Transverse colon (tissue), 4 donors: Measurements from ENCODE around the gene RPAP3. TPM values are rescaled to one million over a fixed set of nuclear protein-coding genes. Genes with fewer than 3 reads are reported as not detected.

Experiments
- DNase-seq: peaks from one replicate; pipeline ENCODE4 v3.0.0-alpha.2; 2019
- H3K27ac ChIP-seq, 4 donors: fragments of 200-600 bp; sonication (generic); 2 replicates each; pipeline ENCODE4 v1.5.1; 2016 to 2018; ENCODE audit warnings: inconsistent platforms in 4 of 4
- H3K27me3 ChIP-seq: fragments of 200-600 bp; sonication (generic); 2 replicates; pipeline ENCODE4 v1.5.1; 2017; ENCODE audit warnings: inconsistent platforms
- H3K36me3 ChIP-seq, 4 donors: fragments of 200-600 bp; sonication (generic); 2 replicates each; pipeline ENCODE4 v1.5.1; 2017 to 2019; ENCODE audit warnings: inconsistent platforms in 4 of 4
- H3K4me1 ChIP-seq, 4 donors: fragments of 200-600 bp; sonication (generic); 2 replicates each; pipeline ENCODE4 v1.5.1; 2017 to 2020; ENCODE audit warnings: inconsistent platforms in 4 of 4
- H3K4me3 ChIP-seq, 4 donors: fragments of 200-600 bp; sonication (generic); 1 replicate in 1 of 4; 2 replicates in 3 of 4; pipeline versions ENCODE4 v1.5.1 to v1.6.1; 2017 to 2019; ENCODE audit warnings: inconsistent platforms in 4 of 4
- H3K9me3 ChIP-seq, 2 donors: fragments of 200-600 bp; sonication (generic); 2 replicates each; pipeline ENCODE4 v1.5.1; 2017 to 2019; ENCODE audit warnings: inconsistent platforms in 2 of 2
- EP300 ChIP-seq: sonication (generic); formaldehyde crosslinking; IDR thresholded peaks from one replicate; pipeline ENCODE4 v1.6.1; 2017; ENCODE audit warnings: antibody characterized with exemption, low read depth
- POLR2A ChIP-seq: fragments of 450-650 bp; IDR thresholded peaks from one replicate; pipeline ENCODE4 v1.6.1; 2016; ENCODE audit warnings: antibody characterized with exemption, mild to moderate bottlenecking, moderate library complexity
- POLR2AphosphoS5 ChIP-seq, 3 donors: sonication (generic); formaldehyde crosslinking; IDR thresholded peaks; one replicate each; pipeline ENCODE4 v1.6.1; 2016; ENCODE audit warnings: antibody characterized with exemption in 3 of 3
- WGBS, 2 donors: methylation state at CpG; one replicate each; pipeline ENCODE4 v1.1.5; 2018; ENCODE audit warnings: low coverage in 1 of 2; 5-methylcytosine and 5-hydroxymethylcytosine counted together
- in situ Hi-C, 4 donors: fragments of 200-750 bp; cut with MboI; loops; one replicate each; pipeline versions ENCODE4 v1.15.0 to v1.15.1; 2017; ENCODE audit warnings: low sequenced_read_pairs in 3 of 4, low pct_ligation_motif_present in 1 of 4, low pct_unique_long_range_greater_than_20kb in 1 of 4
- intact Hi-C: fragments of 100-400 bp; cut with DNase I; formaldehyde crosslinking; loops from one replicate; pipeline ENCODE4 v1.15.1; 2023; ENCODE audit warnings: low total_unique reads
- total RNA-seq, 4 donors: library from RNA; depleted of rRNA; stranded (reverse); fragments of >200 nt; gene quantifications; one replicate each; pipeline ENCODE4 v1.1.0, GENCODE V29; 2016
- TF ChIP-seq, protein P1 (sequence below), 5 experiments: fragments of 200-600 bp in 3 of 5; fragments of 450-650 bp in 2 of 5; sonication (generic) in 3 of 5; IDR thresholded peaks; 1 replicate in 2 of 5; 2 replicates in 3 of 5; pipeline ENCODE4 v1.5.1; 2016 to 2017; ENCODE audit warnings: antibody characterized with exemption in 5 of 5, inconsistent platforms in 3 of 5, mild to moderate bottlenecking in 2 of 5, moderate library complexity in 1 of 5

Gene RPAP3
- total RNA-seq, 4 donors from 2014 or later, result 8.1 to 16.0 (median 9.3) TPM

DNA sequence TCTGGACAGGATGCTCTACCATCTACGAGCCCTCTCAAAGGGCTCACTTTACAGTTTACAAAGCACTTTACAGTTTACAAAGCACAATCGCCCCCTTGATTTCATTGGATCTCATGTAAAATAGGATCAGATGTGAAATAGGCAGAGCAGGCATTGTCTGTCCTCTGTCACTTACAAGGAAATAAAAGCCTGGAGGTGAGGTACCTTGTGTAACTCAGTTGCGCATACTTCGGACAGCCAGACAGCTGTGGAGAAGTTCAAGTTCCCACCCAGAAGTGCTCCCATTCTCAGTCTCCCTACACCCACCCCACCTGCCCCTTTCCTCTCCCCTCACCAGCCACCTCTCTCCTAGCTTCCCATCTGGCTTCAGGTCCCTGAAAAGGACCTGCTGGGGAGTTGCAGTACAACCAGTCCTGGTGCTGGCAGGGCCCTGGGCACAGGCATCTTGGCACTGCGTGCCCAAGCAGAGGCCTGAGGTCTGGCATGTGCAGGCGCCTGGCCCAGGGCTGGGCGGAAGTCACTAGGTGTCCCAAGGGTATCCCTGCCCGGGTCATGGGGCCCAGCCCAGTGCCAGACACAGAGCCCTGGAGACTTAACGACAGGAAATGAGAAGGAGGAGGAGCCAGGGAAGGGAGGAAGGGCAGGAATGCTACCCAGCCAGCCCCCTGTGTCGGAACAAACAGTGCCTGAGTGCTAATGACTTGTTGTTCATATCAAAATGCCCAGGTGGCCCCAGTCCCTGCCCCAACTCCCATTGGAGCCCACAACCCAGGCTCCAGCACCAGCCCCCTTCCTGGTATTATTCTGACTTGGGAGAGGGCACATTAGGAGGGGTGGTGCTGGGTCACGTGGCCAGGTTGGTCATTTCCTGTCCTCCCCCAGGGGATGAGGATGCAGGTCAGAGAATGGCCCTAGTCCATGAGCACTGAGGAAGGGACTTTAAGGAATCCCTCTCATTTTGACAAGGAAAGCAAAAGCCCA is 47.5 kb upstream of the RPAP3 start:
- peaks cover 20 to 47% (median 39%) of the 10 kb centered on the region in 4 donors for H3K4me1 ChIP-seq
- TF ChIP-seq POLR2AphosphoS5 (IDR thresholded peaks at IDR 0.05), result peak in 1 of 3 donors; percentile 33
- TF ChIP-seq, protein P1, sequence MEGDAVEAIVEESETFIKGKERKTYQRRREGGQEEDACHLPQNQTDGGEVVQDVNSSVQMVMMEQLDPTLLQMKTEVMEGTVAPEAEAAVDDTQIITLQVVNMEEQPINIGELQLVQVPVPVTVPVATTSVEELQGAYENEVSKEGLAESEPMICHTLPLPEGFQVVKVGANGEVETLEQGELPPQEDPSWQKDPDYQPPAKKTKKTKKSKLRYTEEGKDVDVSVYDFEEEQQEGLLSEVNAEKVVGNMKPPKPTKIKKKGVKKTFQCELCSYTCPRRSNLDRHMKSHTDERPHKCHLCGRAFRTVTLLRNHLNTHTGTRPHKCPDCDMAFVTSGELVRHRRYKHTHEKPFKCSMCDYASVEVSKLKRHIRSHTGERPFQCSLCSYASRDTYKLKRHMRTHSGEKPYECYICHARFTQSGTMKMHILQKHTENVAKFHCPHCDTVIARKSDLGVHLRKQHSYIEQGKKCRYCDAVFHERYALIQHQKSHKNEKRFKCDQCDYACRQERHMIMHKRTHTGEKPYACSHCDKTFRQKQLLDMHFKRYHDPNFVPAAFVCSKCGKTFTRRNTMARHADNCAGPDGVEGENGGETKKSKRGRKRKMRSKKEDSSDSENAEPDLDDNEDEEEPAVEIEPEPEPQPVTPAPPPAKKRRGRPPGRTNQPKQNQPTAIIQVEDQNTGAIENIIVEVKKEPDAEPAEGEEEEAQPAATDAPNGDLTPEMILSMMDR (IDR thresholded peaks at IDR 0.05), result no peak
- H3K9me3 ChIP-seq, result no peaks in the 10 kb centered on the region
- intact Hi-C loops, result no loop called here
- no peaks in the 10 kb centered on the region for H3K36me3 ChIP-seq
- no peak overlapping the region for H3K4me3 ChIP-seq
- 47 to 80% methylated on average over 4 to 11 of the region's 11 CpGs for WGBS, 2 donors
- no peaks in the 10 kb centered on the region for H3K27me3 ChIP-seq
- H3K27ac ChIP-seq, result peak overlapping the region; percentile 52 to 82 (median 76)
- DNase-seq, result peak; percentile 76
- in situ Hi-C loops, result no loop called here

- in situ Hi-C loops (no loop called here), intact Hi-C loops (no loop called here)
- Histone ChIP-seq H3K27ac (peak overlapping the region; percentile 52 to 82 (median 76)), H3K4me3 (no peak overlapping the region), H3K27me3 (no peaks in the 10 kb centered on the region), H3K4me1 (peaks cover 17 to 40% (median 34%) of the 10 kb centered on the region in 4 donors), H3K9me3 (no peaks in the 10 kb centered on the region), H3K36me3 (no peaks in the 10 kb centered on the region)
- no peak for TF ChIP-seq EP300
- no peak for TF ChIP-seq POLR2A
- TF ChIP-seq, protein P1 (IDR thresholded peaks at IDR 0.05), result no peak
- no peak for TF ChIP-seq POLR2AphosphoS5 (IDR thresholded peaks at IDR 0.05)
- 87 to 92% methylated on average over 2 to 7 of the region's 7 CpGs for WGBS, 2 donors
- DNase-seq, result no peak
Observed at GRCh38 chr12:47752552-47752951, 46.7 kb upstream of the RPAP3 start.

GRCh38 chr12:47752121-47752520 is 46.3 kb upstream of the RPAP3 start:
- Histone ChIP-seq H3K27me3 (no peaks in the 10 kb centered on the region), H3K4me1 (peaks cover 17 to 38% (median 34%) of the 10 kb centered on the region in 4 donors), H3K36me3 (no peaks in the 10 kb centered on the region), H3K9me3 (no peaks in the 10 kb centered on the region), H3K4me3 (no peak overlapping the region), H3K27ac (peak overlapping the region in 1 of 4 donors; percentile 72)
- 62 to 81% methylated on average over 2 to 4 of the region's 4 CpGs for WGBS, 2 donors
- in situ Hi-C loops, result no loop called here
- intact Hi-C loops, result no loop called here
- TF ChIP-seq, protein P1 (IDR thresholded peaks at IDR 0.05), result no peak
- TF ChIP-seq EP300 (no peak), POLR2AphosphoS5 (IDR thresholded peaks at IDR 0.05) (no peak), POLR2A (no peak)
- DNase-seq, result no peak

DNA sequence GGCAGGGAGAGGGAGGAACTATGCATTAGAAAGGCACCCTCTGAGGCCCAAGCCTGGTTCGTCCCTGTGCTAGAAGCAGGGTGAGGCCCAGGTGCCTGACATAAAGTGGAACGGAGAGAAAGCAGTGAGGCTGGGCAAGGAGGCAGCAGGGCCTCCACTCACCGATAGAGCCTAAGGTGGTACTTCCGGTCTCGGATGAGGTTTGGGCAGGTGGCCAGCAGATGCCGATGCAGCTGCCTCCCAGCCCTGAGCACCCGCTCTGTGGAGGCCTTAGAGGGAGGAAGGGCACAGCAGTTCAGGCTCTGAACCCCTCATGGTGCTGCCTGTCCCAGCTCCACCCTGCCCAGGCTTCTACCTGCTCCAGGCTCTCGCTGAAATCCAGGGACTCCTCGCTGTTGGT is 45.7 kb upstream of the RPAP3 start:
- TF ChIP-seq POLR2AphosphoS5 (IDR thresholded peaks at IDR 0.05) (no peak), POLR2A (no peak), EP300 (no peak)
- TF ChIP-seq, protein P1 (IDR thresholded peaks at IDR 0.05), result no peak
- no peaks in the 10 kb centered on the region for H3K36me3 ChIP-seq
- in situ Hi-C loops, result no loop called here
- no peak for DNase-seq
- H3K9me3 ChIP-seq, result no peaks in the 10 kb centered on the region
- no peak overlapping the region for H3K4me3 ChIP-seq
- peaks cover 17 to 38% (median 34%) of the 10 kb centered on the region in 4 donors for H3K4me1 ChIP-seq
- 69% methylated on average over 9 of the region's 9 CpGs; no CpG with 5 or more reads in 1 of the 2 donors for WGBS, 2 donors
- no peaks in the 10 kb centered on the region for H3K27me3 ChIP-seq
- intact Hi-C loops, result no loop called here
- no peak overlapping the region for H3K27ac ChIP-seq
